ENCODE results near the gene MAP3K2. TPM values are rescaled to one million over a fixed set of nuclear protein-coding genes. Genes with fewer than 3 reads are reported as not detected.

MAP3K2 gene
- total RNA-seq, 1 experiment from 2014 or later = 36.0 TPM

DNA sequence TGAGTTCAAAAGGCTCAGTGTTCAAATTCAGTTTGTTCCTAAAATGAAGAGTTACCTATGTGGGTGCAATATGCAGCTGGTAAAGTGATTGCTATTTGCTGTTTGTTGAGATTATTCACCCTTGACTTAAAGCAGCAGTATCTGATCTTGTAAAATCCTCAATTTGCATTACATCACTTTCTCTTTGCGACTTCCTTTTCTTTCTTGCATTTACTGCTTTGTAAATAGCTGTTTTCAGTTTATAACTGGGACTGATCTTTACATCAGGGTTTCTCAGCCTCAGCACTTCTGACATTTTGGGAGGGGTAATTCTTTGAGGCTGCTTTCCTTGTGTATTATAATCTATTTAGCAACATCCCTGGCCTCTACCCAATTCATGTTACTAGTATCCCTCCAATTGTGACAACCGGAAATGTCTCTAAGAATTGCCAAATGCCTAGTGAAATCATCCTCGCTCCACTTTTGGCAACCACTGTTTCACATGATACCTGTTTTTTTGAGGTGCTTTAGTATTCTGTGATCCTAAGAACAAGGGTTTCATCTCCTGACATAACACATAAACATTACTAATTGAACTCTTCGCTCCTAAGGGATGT, 81.7 kb downstream of the MAP3K2 start:
- H3K9me3 ChIP-seq (ENCODE audit: low read length) = no peaks in the 10 kb centered on the region
- peak overlapping the region; percentile 44 for H3K27ac ChIP-seq (ENCODE audit: low read length)
- no peaks in the 10 kb centered on the region for H3K27me3 ChIP-seq (ENCODE audit: low read length)
- no peaks in the 10 kb centered on the region for H3K9me2 ChIP-seq (replicated peaks; ENCODE audit: insufficient read depth, low read length)
- H3K4me1 ChIP-seq (ENCODE audit: low read length) = peaks cover 18% of the 10 kb centered on the region
- no peak overlapping the region for H3K9ac ChIP-seq (ENCODE audit: low read length)
- H3K4me3 ChIP-seq (ENCODE audit: low read length) = no peak overlapping the region
- peak overlapping the region; percentile 24 for H3K4me2 ChIP-seq (ENCODE audit: low read depth, low read length, poor library complexity, severe bottlenecking)
- no peak for DNase-seq
- no peak overlapping the region for H2AFZ ChIP-seq (ENCODE audit: low read length)
- no peaks in the 10 kb centered on the region for H4K20me1 ChIP-seq (ENCODE audit: insufficient read depth, low read depth, low read length)
- H3K79me2 ChIP-seq (ENCODE audit: low read length) = no peaks in the 10 kb centered on the region
- peaks cover 13% of the 10 kb centered on the region; the same call in 1 of the 2 replicates for H3K36me3 ChIP-seq (ENCODE audit: insufficient read depth, low read length)

- Histone ChIP-seq H3K27ac (ENCODE audit: low read length) (no peak overlapping the region), H3K27me3 (ENCODE audit: low read length) (no peaks in the 10 kb centered on the region), H2AFZ (ENCODE audit: low read length) (no peak overlapping the region)
These were observed 85.6 kb downstream of the MAP3K2 start for GRCh38 chr2:127302168-127302567.

DNA sequence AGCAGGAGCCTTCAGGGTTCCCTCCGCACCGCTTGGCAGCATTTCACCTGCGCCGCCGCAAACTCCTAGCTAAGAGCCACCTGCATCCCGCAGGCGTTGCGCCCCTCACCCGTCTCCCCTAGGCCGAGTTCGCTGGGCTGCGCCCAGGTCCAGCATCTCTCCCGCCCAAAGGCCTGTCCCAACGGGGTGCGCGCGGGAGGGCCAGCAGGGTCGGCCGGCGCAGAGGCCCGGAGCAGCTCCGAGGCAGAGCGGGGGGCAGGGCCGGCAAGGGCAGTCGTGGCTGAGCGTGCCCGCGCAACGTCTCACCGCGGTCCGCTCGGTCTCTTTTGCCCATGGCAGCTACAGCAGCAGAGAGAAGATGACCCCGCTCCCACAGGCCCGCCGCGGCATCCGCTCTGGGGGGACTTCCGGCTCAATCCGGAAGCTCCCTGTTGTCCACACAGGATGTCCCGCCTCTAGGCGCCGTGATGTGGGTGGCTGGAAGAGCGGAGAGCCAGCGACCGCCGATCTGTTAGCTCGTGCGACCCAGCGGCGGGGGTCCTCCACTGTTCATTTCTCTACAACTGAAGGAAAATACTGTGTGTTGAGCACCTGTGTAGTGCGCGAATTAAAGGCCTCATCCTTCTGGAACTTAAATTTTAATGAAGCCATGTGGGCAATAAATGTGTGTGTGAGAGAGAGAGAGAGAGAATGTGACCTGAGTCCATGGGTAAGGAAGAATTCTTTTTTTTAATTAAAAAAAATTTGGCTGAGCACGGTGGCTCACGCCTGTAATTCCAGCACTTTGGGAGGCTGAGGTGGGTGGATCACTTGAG, 93.8 kb downstream of the MAP3K2 start, which contains the start of gene ERCC3:
TSS of gene ERCC3 (minus strand) at position 397 of the 815 bp plus-strand sequence. CDS start at position 334, 63 bp downstream.
- H3K79me2 ChIP-seq (ENCODE audit: low read length) = peaks cover 38% of the 10 kb centered on the region
- no peaks in the 10 kb centered on the region for H3K9me2 ChIP-seq (replicated peaks; ENCODE audit: insufficient read depth, low read length)
- H4K20me1 ChIP-seq (ENCODE audit: insufficient read depth, low read depth, low read length) = no peaks in the 10 kb centered on the region
- peak within 1 kb of the TSS; percentile 81 for H2AFZ ChIP-seq (ENCODE audit: low read length)
- peaks cover 29% of the 10 kb centered on the region for H3K36me3 ChIP-seq (ENCODE audit: insufficient read depth, low read length)
- no peaks in the 10 kb centered on the region for H3K9me3 ChIP-seq (ENCODE audit: low read length)
- peak within 1 kb of the TSS; percentile 78 for H3K4me2 ChIP-seq (ENCODE audit: low read depth, low read length, poor library complexity, severe bottlenecking)
- peak within 1 kb of the TSS; percentile 99 for H3K4me3 ChIP-seq (ENCODE audit: low read length)
- DNase-seq = peak; percentile 95
- H3K27ac ChIP-seq (ENCODE audit: low read length) = peak within 1 kb of the TSS; percentile 58
- H3K9ac ChIP-seq (ENCODE audit: low read length) = peak within 1 kb of the TSS; percentile 99
- H3K27me3 ChIP-seq (ENCODE audit: low read length) = no peaks in the 10 kb centered on the region
- peaks cover 20% of the 10 kb centered on the region for H3K4me1 ChIP-seq (ENCODE audit: low read length)

More at GRCh38 chr2:127302168-127302567, 85.6 kb downstream of the MAP3K2 start:
- H3K4me2 ChIP-seq (ENCODE audit: low read depth, low read length, poor library complexity, severe bottlenecking) = no peak overlapping the region
- H3K9ac ChIP-seq (ENCODE audit: low read length) = no peak overlapping the region
- no peak overlapping the region for H3K4me3 ChIP-seq (ENCODE audit: low read length)
- H3K79me2 ChIP-seq (ENCODE audit: low read length) = no peaks in the 10 kb centered on the region
- no peaks in the 10 kb centered on the region for H3K9me3 ChIP-seq (ENCODE audit: low read length)
- no peaks in the 10 kb centered on the region for H4K20me1 ChIP-seq (ENCODE audit: insufficient read depth, low read depth, low read length)
- peaks cover 15% of the 10 kb centered on the region for H3K4me1 ChIP-seq (ENCODE audit: low read length)
- DNase-seq = no peak
- no peaks in the 10 kb centered on the region for H3K9me2 ChIP-seq (replicated peaks; ENCODE audit: insufficient read depth, low read length)
- peaks cover 10% of the 10 kb centered on the region; the same call in 1 of the 2 replicates for H3K36me3 ChIP-seq (ENCODE audit: insufficient read depth, low read length)

DNA sequence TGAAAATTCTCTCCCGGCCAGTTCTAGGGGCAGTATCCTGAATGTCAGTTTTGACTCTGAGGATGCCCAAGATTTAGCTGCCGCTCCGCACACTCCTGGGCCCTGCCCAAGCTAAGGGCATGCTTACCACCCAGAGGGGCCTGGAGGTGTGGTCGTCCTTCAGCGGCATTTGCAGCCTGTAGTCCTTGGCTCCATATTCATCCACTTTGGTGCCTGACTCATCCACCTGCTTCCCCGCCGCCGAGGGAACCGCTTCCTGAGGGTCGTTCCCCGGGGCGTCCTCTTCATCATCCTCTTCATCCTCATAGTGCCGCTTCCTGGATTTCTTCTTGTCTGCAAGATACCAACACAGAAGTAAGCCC, 94.4 kb downstream of the MAP3K2 start:
- Histone ChIP-seq H3K27me3 (ENCODE audit: low read length) (no peaks in the 10 kb centered on the region), H3K4me3 (ENCODE audit: low read length) (peak overlapping the region; percentile 99), H3K4me2 (ENCODE audit: low read depth, low read length, poor library complexity, severe bottlenecking) (peak overlapping the region; percentile 78), H3K79me2 (ENCODE audit: low read length) (peaks cover 38% of the 10 kb centered on the region), H3K9me3 (ENCODE audit: low read length) (no peaks in the 10 kb centered on the region), H4K20me1 (ENCODE audit: insufficient read depth, low read depth, low read length) (no peaks in the 10 kb centered on the region), H3K4me1 (ENCODE audit: low read length) (peaks cover 20% of the 10 kb centered on the region), H2AFZ (ENCODE audit: low read length) (peak overlapping the region; percentile 81; the same call in 1 of the 2 replicates), H3K27ac (ENCODE audit: low read length) (peak overlapping the region; percentile 39; the same call in 1 of the 2 replicates), H3K9ac (ENCODE audit: low read length) (peak overlapping the region; percentile 99), H3K9me2 (replicated peaks; ENCODE audit: insufficient read depth, low read length) (no peaks in the 10 kb centered on the region), H3K36me3 (ENCODE audit: insufficient read depth, low read length) (peaks cover 35% of the 10 kb centered on the region)
- DNase-seq = no peak

DNA sequence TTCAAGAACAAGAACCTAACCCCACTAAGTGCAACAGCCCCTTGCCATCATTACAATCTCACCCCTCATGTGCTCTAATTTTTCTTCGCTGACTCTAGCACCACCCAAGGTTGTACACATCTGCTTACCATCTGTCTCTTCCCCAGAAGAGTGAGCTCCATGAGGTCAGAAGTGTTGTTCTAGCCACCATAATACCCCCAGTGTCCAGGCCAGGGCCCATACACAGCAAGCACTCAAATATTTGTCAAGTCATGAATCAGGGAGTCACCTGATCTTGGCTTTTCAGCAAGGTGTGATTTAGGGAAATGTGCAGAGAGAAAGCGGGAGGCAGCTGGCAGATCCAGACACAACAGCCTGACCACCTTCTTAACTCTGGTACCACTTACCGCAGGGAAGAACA, 99.5 kb downstream of the MAP3K2 start:
- Histone ChIP-seq H3K4me2 (ENCODE audit: low read depth, low read length, poor library complexity, severe bottlenecking) (no peak overlapping the region), H3K36me3 (ENCODE audit: insufficient read depth, low read length) (peaks cover 81% of the 10 kb centered on the region), H4K20me1 (ENCODE audit: insufficient read depth, low read depth, low read length) (no peaks in the 10 kb centered on the region), H3K9me2 (replicated peaks; ENCODE audit: insufficient read depth, low read length) (no peaks in the 10 kb centered on the region), H3K9me3 (ENCODE audit: low read length) (peaks cover 13% of the 10 kb centered on the region; the same call in 1 of the 2 replicates), H3K27ac (ENCODE audit: low read length) (no peak overlapping the region), H3K4me1 (ENCODE audit: low read length) (peaks cover 9% of the 10 kb centered on the region), H3K4me3 (ENCODE audit: low read length) (no peak overlapping the region), H3K9ac (ENCODE audit: low read length) (no peak overlapping the region), H2AFZ (ENCODE audit: low read length) (no peak overlapping the region), H3K27me3 (ENCODE audit: low read length) (no peaks in the 10 kb centered on the region), H3K79me2 (ENCODE audit: low read length) (peaks cover 43% of the 10 kb centered on the region)
- no peak for DNase-seq

GRCh38 chr2:127283275-127283674, 104.5 kb downstream of the MAP3K2 start:
- H3K9ac ChIP-seq (ENCODE audit: low read length) = no peak overlapping the region
- H3K36me3 ChIP-seq (ENCODE audit: insufficient read depth, low read length) = peaks cover 63% of the 10 kb centered on the region
- peaks cover 13% of the 10 kb centered on the region; the same call in 1 of the 2 replicates for H3K9me3 ChIP-seq (ENCODE audit: low read length)
- no peak overlapping the region for H3K4me3 ChIP-seq (ENCODE audit: low read length)
- no peak for DNase-seq
- no peak overlapping the region for H3K4me2 ChIP-seq (ENCODE audit: low read depth, low read length, poor library complexity, severe bottlenecking)
- H3K9me2 ChIP-seq (replicated peaks; ENCODE audit: insufficient read depth, low read length) = no peaks in the 10 kb centered on the region
- no peaks in the 10 kb centered on the region for H3K4me1 ChIP-seq (ENCODE audit: low read length)
- no peak overlapping the region for H3K27ac ChIP-seq (ENCODE audit: low read length)
- no peak overlapping the region for H2AFZ ChIP-seq (ENCODE audit: low read length)
- peaks cover 41% of the 10 kb centered on the region for H3K79me2 ChIP-seq (ENCODE audit: low read length)
- H4K20me1 ChIP-seq (ENCODE audit: insufficient read depth, low read depth, low read length) = no peaks in the 10 kb centered on the region
- H3K27me3 ChIP-seq (ENCODE audit: low read length) = no peaks in the 10 kb centered on the region

- H3K9ac ChIP-seq (ENCODE audit: low read length) = no peak overlapping the region
- H3K36me3 ChIP-seq (ENCODE audit: insufficient read depth, low read length) = peaks cover 42% of the 10 kb centered on the region
- no peaks in the 10 kb centered on the region for H3K4me1 ChIP-seq (ENCODE audit: low read length)
- no peak overlapping the region for H2AFZ ChIP-seq (ENCODE audit: low read length)
- H3K27ac ChIP-seq (ENCODE audit: low read length) = no peak overlapping the region
- no peaks in the 10 kb centered on the region for H3K9me2 ChIP-seq (replicated peaks; ENCODE audit: insufficient read depth, low read length)
- no peaks in the 10 kb centered on the region for H4K20me1 ChIP-seq (ENCODE audit: insufficient read depth, low read depth, low read length)
- H3K4me3 ChIP-seq (ENCODE audit: low read length) = no peak overlapping the region
- H3K4me2 ChIP-seq (ENCODE audit: low read depth, low read length, poor library complexity, severe bottlenecking) = no peak overlapping the region
- peaks cover 49% of the 10 kb centered on the region for H3K79me2 ChIP-seq (ENCODE audit: low read length)
- no peak for DNase-seq
- no peaks in the 10 kb centered on the region for H3K27me3 ChIP-seq (ENCODE audit: low read length)
- H3K9me3 ChIP-seq (ENCODE audit: low read length) = peaks cover 13% of the 10 kb centered on the region; the same call in 1 of the 2 replicates
These were observed 107.1 kb downstream of the MAP3K2 start for GRCh38 chr2:127280693-127281092.

DNA sequence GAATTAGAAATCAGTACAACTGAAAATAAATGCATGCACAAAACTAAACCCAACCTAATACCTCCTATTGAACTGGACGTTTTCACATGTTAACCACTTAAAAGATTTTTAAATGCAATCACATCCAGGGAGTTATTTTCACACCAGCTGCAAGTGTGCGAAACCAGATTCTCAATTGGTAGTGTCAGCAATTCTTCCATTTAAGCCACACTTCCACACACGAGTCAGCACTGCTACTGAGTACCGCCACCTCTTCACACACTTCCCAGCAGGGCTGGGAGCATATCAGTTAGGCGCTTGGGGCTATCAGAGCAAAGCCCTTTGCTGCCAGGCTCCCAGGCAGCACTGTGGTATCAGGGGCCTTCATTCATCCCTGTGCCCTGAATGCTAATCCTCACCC, 108.0 kb downstream of the MAP3K2 start:
- H4K20me1 ChIP-seq (ENCODE audit: insufficient read depth, low read depth, low read length) = no peaks in the 10 kb centered on the region
- H3K36me3 ChIP-seq (ENCODE audit: insufficient read depth, low read length) = peaks cover 40% of the 10 kb centered on the region
- H3K4me3 ChIP-seq (ENCODE audit: low read length) = no peak overlapping the region
- H2AFZ ChIP-seq (ENCODE audit: low read length) = no peak overlapping the region
- DNase-seq = no peak
- no peak overlapping the region for H3K4me2 ChIP-seq (ENCODE audit: low read depth, low read length, poor library complexity, severe bottlenecking)
- H3K4me1 ChIP-seq (ENCODE audit: low read length) = no peaks in the 10 kb centered on the region
- peaks cover 13% of the 10 kb centered on the region; the same call in 1 of the 2 replicates for H3K9me3 ChIP-seq (ENCODE audit: low read length)
- no peaks in the 10 kb centered on the region for H3K27me3 ChIP-seq (ENCODE audit: low read length)
- H3K79me2 ChIP-seq (ENCODE audit: low read length) = peaks cover 46% of the 10 kb centered on the region
- no peak overlapping the region for H3K9ac ChIP-seq (ENCODE audit: low read length)
- no peak overlapping the region for H3K27ac ChIP-seq (ENCODE audit: low read length)
- no peaks in the 10 kb centered on the region for H3K9me2 ChIP-seq (replicated peaks; ENCODE audit: insufficient read depth, low read length)

All from Karpas-422 (cell line).